Progenitor cell of endocrine pancreas (in vitro differentiated cells): Measurements from ENCODE around the gene MCTP1. TPM values are rescaled to one million over a fixed set of nuclear protein-coding genes. Genes with fewer than 3 reads are reported as not detected.
"Not testable (repeated sequence)": the region's sequence is repeated elsewhere in the genome, so short reads cannot be mapped to it uniquely, and the experiment has no call there.

ENCODE experiments used
- DNase-seq: peaks from one replicate; pipeline ENCODE4 v3.0.0; 2021; ENCODE audit warnings: low spot score; ENCODE audit not compliant: unreplicated experiment
- H3K27ac Mint-ChIP-seq: 2 replicates; pipeline ENCODE4 v1.8.0; 2021; ENCODE audit warnings: mild to moderate bottlenecking, moderate library complexity, mixed read lengths
- H3K27me3 Mint-ChIP-seq: 2 replicates; pipeline ENCODE4 v1.8.0; 2021; ENCODE audit warnings: mixed read lengths
- H3K36me3 Mint-ChIP-seq: 2 replicates; pipeline ENCODE4 v1.8.0; 2022; ENCODE audit warnings: mixed read lengths; ENCODE audit not compliant: insufficient read depth
- H3K4me1 Mint-ChIP-seq: 2 replicates; pipeline ENCODE4 v1.8.0; 2021; ENCODE audit warnings: low read depth, mixed read lengths
- H3K4me3 Mint-ChIP-seq: 2 replicates; pipeline ENCODE4 v1.8.0; 2021; ENCODE audit warnings: low read depth, mild to moderate bottlenecking, moderate library complexity, mixed read lengths
- H3K9me3 Mint-ChIP-seq: 2 replicates; pipeline ENCODE4 v1.8.0; 2021; ENCODE audit warnings: low read depth, mixed read lengths
- CTCF ChIP-seq: fragments of 200-600 bp; sonication (generic); IDR thresholded peaks from one replicate; pipeline ENCODE4 v1.5.0; 2021; ENCODE audit warnings: antibody characterized with exemption, mild to moderate bottlenecking; ENCODE audit not compliant: unreplicated experiment
- total RNA-seq: library from RNA; stranded (reverse); gene quantifications from 2 replicates; pipeline ENCODE4 v1.2.1, GENCODE V29; 2021

MCTP1 gene
- total RNA-seq, 1 donor from 2014 or later: 1.7 TPM

DNA sequence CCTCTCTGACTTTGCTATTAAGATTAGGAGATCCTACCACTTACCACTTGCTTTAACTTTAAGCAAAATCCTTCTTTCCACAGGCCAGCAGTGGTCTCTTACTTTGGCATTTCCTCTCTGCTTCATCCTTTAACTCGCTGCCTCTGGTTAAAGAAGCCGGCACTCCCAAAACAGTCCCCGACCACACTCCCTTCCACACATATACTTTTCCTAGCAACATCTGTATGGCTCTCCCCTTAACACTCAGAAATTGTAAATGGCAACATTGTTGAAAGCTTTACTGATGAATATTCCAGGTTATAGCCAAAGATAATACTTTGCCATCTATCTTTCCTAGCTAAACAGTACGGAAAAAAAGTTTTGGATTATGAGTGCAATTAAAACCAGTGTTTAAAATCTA lies 133.2 kb downstream of the MCTP1 start:
- DNase-seq: no peak
- H3K9me3 Mint-ChIP-seq: peaks cover 10% of the 10 kb centered on the region
- H3K4me3 Mint-ChIP-seq: no peak overlapping the region
- peaks cover 1% of the 10 kb centered on the region for H3K36me3 Mint-ChIP-seq
- H3K27ac Mint-ChIP-seq: no peak overlapping the region
- no peak for TF ChIP-seq CTCF
- H3K27me3 Mint-ChIP-seq: no peaks in the 10 kb centered on the region
- H3K4me1 Mint-ChIP-seq: peaks cover 3% of the 10 kb centered on the region

DNA sequence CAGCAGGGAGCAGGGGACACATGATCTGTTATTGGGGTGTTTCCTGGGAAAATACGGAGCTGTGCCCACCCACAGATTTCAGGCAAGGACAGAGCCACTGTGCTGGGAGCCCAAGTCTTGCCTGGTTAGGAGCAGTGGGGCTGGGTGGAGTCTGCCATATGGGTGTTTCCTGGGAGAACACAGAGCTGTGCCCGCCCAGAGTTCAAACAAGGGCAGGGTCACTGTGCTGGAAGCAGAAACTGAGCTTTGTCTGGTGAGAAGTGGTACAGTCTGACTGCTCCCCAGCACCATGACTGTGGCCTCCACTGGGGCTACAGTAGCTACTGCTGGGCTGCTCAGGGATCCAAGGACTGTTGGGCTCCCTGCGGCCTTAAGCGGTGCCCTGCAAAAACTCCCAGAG lies 135.5 kb downstream of the MCTP1 start:
- peaks cover 1% of the 10 kb centered on the region for H3K36me3 Mint-ChIP-seq
- H3K4me3 Mint-ChIP-seq: no peak overlapping the region
- no peak for DNase-seq
- no peaks in the 10 kb centered on the region for H3K4me1 Mint-ChIP-seq
- H3K27ac Mint-ChIP-seq: no peak overlapping the region
- H3K27me3 Mint-ChIP-seq: no peaks in the 10 kb centered on the region
- H3K9me3 Mint-ChIP-seq: peaks cover 22% of the 10 kb centered on the region
- no peak for TF ChIP-seq CTCF

- H3K27me3 Mint-ChIP-seq: no peaks in the 10 kb centered on the region
- TF ChIP-seq CTCF: no peak
- peaks cover 22% of the 10 kb centered on the region for H3K9me3 Mint-ChIP-seq
- H3K27ac Mint-ChIP-seq: no peak overlapping the region
- H3K4me3 Mint-ChIP-seq: no peak overlapping the region
- H3K36me3 Mint-ChIP-seq: peaks cover 1% of the 10 kb centered on the region
- no peaks in the 10 kb centered on the region for H3K4me1 Mint-ChIP-seq
- no peak for DNase-seq
Observed at GRCh38 chr5:95148453-95148852, 136.4 kb downstream of the MCTP1 start.

DNA sequence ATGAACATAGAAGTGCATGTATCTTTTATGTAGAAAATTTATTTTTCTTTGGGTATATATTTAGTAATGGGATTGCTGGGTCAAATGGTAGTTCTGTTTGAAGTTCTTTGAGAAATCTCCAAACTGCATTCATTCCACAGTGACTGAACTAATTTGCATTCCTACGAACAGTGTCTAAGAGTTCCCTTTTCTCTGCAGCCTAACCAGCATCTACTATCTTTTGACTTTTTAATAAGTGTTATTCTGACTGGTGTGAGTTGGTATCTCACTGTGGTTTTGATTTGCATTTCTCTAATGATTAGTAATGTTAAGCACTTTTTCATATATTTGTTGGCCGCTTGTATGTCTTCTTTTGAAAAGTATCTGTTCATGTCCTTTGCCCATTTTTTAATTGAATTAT lies 141.0 kb downstream of the MCTP1 start:
- not testable (repeated sequence) for DNase-seq, H3K4me3 Mint-ChIP-seq, H3K4me1 Mint-ChIP-seq, H3K36me3 Mint-ChIP-seq, H3K27me3 Mint-ChIP-seq, H3K27ac Mint-ChIP-seq
- peaks cover 22% of the 10 kb centered on the region for H3K9me3 Mint-ChIP-seq

GRCh38 chr5:95142145-95142544 lies 142.7 kb downstream of the MCTP1 start:
- H3K4me1 Mint-ChIP-seq: peaks cover 1% of the 10 kb centered on the region
- H3K36me3 Mint-ChIP-seq: no peaks in the 10 kb centered on the region
- H3K27ac Mint-ChIP-seq: no peak overlapping the region
- H3K27me3 Mint-ChIP-seq: no peaks in the 10 kb centered on the region
- peaks cover 13% of the 10 kb centered on the region for H3K9me3 Mint-ChIP-seq
- DNase-seq: no peak
- no peak overlapping the region for H3K4me3 Mint-ChIP-seq
- no peak for TF ChIP-seq CTCF

- DNase-seq: no peak
- H3K9me3 Mint-ChIP-seq: peaks cover 8% of the 10 kb centered on the region
- no peaks in the 10 kb centered on the region for H3K36me3 Mint-ChIP-seq
- H3K4me3 Mint-ChIP-seq: no peak overlapping the region
- no peak overlapping the region for H3K27ac Mint-ChIP-seq
- H3K4me1 Mint-ChIP-seq: peaks cover 1% of the 10 kb centered on the region
- no peak for TF ChIP-seq CTCF
- H3K27me3 Mint-ChIP-seq: no peaks in the 10 kb centered on the region
Observed at GRCh38 chr5:95141141-95141540, 143.8 kb downstream of the MCTP1 start.
